ENCODE measurements around the gene MAG. TPM values are rescaled to one million over a fixed set of nuclear protein-coding genes. Genes with fewer than 3 reads are reported as not detected.
A peak's percentile ranks its signal among the peaks of the same experiment; 100 is the strongest.

MAG gene
- total and polyA plus RNA-seq, 2 of the 13 experiments (the other 11 are each of a cell fraction or from before 2014, with no cell fraction given) = 0.20 to 1.3 TPM

DNA sequence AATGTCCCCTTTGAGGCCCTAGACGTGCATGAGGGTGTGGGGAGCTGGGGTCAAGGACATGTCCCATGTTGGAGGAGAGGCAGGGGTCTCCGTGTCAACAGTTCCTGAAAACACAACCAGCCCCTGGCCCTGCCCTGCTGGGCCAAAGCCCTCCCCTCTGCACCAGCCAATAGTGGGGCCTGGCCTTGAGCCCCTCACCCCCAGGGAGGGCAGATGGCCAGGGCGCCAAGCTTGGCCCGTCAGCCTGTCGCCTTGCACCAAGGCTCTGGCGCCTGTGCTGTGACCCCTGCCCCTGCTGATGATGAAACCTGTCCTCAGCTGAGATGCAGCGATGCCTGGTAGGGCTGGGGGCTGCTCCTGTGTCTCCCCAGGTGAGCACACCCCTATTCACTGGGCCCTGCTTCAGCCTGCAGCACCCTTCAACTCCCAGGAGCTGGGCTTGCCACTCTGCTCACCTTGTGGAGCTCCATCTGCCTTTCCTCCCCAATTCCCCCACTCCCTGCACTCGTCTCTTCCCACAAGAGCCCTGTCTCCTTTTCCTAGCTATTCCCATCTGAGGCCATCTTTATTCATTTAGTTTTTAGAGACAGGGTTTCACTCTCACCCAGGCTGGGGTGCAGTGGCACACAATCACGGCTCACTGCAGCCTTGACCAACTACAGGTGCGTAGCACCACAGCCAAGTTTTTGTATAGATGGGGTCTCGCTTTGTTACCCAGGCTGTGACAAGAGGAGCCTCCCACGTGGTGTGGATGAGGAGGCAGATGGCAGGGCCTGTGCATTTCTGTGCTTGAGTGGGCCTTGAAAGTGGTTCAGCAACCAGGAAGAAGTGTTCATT is 11.8 kb upstream of the MAG start (continued):
- TF ChIP-seq, protein P1, sequence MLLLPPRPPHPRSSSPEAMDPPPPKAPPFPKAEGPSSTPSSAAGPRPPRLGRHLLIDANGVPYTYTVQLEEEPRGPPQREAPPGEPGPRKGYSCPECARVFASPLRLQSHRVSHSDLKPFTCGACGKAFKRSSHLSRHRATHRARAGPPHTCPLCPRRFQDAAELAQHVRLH (CRISPR knock-in tag; IDR thresholded peaks at IDR 0.05; ENCODE audit: borderline replicate concordance, low read depth) = peak; percentile 31; the same call in 1 of the 2 replicates
- TF ChIP-seq RBFOX2 (IDR thresholded peaks at IDR 0.05; ENCODE audit: low read depth, low read length) (peak; percentile 52; the same call in 1 of the 2 replicates), ZNF605 (CRISPR knock-in tag; IDR thresholded peaks at IDR 0.05) (no peak), SRSF9 (IDR thresholded peaks at IDR 0.05; ENCODE audit: borderline replicate concordance, insufficient read depth, low read depth, low read length, poor library complexity, severe bottlenecking) (no peak), ZNF547 (CRISPR knock-in tag; IDR thresholded peaks at IDR 0.05) (no peak), SMC3 (IDR thresholded peaks at IDR 0.05; ENCODE audit: low read length) (no peak), ZNF709 (CRISPR knock-in tag; IDR thresholded peaks at IDR 0.05) (no peak; the same call in 1 of the 2 replicates), ZNF614 (CRISPR knock-in tag; IDR thresholded peaks at IDR 0.05; ENCODE audit: borderline replicate concordance) (peak; percentile 29; the same call in 1 of the 2 replicates), SSRP1 (CRISPR knock-in tag; IDR thresholded peaks at IDR 0.05) (no peak), ATF7 (IDR thresholded peaks at IDR 0.05) (no peak), ATF7 (CRISPR knock-in tag; IDR thresholded peaks at IDR 0.05) (peak; percentile 70; the same call in 1 of the 2 replicates), XRCC5 (optimal IDR thresholded peaks at IDR 0.05; ENCODE audit: low read length) (no peak), ZNF567 (CRISPR knock-in tag; IDR thresholded peaks at IDR 0.05; ENCODE audit: borderline replicate concordance) (no peak), NONO (IDR thresholded peaks at IDR 0.05) (no peak), NONO (CRISPR knock-in tag; conservative IDR thresholded peaks at IDR 0.05) (peak; percentile 83), RXRA (CRISPR knock-in tag; IDR thresholded peaks at IDR 0.05) (peak; percentile 91)
- TF ChIP-seq, protein P2, sequence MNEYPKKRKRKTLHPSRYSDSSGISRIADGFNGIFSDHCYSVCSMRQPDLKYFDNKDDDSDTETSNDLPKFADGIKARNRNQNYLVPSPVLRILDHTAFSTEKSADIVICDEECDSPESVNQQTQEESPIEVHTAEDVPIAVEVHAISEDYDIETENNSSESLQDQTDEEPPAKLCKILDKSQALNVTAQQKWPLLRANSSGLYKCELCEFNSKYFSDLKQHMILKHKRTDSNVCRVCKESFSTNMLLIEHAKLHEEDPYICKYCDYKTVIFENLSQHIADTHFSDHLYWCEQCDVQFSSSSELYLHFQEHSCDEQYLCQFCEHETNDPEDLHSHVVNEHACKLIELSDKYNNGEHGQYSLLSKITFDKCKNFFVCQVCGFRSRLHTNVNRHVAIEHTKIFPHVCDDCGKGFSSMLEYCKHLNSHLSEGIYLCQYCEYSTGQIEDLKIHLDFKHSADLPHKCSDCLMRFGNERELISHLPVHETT (CRISPR knock-in tag; conservative IDR thresholded peaks at IDR 0.05) = 0 out of 2 replicates have a peak, but pooled peaks have one; percentile 20
- TF ChIP-seq, protein P3, sequence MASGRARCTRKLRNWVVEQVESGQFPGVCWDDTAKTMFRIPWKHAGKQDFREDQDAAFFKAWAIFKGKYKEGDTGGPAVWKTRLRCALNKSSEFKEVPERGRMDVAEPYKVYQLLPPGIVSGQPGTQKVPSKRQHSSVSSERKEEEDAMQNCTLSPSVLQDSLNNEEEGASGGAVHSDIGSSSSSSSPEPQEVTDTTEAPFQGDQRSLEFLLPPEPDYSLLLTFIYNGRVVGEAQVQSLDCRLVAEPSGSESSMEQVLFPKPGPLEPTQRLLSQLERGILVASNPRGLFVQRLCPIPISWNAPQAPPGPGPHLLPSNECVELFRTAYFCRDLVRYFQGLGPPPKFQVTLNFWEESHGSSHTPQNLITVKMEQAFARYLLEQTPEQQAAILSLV (CRISPR knock-in tag; IDR thresholded peaks at IDR 0.05; ENCODE audit: borderline replicate concordance) = no peak
- TF ChIP-seq, protein P4, sequence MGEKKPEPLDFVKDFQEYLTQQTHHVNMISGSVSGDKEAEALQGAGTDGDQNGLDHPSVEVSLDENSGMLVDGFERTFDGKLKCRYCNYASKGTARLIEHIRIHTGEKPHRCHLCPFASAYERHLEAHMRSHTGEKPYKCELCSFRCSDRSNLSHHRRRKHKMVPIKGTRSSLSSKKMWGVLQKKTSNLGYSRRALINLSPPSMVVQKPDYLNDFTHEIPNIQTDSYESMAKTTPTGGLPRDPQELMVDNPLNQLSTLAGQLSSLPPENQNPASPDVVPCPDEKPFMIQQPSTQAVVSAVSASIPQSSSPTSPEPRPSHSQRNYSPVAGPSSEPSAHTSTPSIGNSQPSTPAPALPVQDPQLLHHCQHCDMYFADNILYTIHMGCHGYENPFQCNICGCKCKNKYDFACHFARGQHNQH (CRISPR knock-in tag; IDR thresholded peaks at IDR 0.05) = peak; percentile 61; the same call in 1 of the 2 replicates
- TF ChIP-seq, protein P5, sequence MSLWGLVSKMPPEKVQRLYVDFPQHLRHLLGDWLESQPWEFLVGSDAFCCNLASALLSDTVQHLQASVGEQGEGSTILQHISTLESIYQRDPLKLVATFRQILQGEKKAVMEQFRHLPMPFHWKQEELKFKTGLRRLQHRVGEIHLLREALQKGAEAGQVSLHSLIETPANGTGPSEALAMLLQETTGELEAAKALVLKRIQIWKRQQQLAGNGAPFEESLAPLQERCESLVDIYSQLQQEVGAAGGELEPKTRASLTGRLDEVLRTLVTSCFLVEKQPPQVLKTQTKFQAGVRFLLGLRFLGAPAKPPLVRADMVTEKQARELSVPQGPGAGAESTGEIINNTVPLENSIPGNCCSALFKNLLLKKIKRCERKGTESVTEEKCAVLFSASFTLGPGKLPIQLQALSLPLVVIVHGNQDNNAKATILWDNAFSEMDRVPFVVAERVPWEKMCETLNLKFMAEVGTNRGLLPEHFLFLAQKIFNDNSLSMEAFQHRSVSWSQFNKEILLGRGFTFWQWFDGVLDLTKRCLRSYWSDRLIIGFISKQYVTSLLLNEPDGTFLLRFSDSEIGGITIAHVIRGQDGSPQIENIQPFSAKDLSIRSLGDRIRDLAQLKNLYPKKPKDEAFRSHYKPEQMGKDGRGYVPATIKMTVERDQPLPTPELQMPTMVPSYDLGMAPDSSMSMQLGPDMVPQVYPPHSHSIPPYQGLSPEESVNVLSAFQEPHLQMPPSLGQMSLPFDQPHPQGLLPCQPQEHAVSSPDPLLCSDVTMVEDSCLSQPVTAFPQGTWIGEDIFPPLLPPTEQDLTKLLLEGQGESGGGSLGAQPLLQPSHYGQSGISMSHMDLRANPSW (CRISPR knock-in tag; IDR thresholded peaks at IDR 0.05; ENCODE audit: borderline replicate concordance) = no peak
- TF ChIP-seq, protein P6, sequence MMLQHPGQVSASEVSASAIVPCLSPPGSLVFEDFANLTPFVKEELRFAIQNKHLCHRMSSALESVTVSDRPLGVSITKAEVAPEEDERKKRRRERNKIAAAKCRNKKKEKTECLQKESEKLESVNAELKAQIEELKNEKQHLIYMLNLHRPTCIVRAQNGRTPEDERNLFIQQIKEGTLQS (CRISPR knock-in tag; IDR thresholded peaks at IDR 0.05) = peak; percentile 95
- TF ChIP-seq, protein P7, sequence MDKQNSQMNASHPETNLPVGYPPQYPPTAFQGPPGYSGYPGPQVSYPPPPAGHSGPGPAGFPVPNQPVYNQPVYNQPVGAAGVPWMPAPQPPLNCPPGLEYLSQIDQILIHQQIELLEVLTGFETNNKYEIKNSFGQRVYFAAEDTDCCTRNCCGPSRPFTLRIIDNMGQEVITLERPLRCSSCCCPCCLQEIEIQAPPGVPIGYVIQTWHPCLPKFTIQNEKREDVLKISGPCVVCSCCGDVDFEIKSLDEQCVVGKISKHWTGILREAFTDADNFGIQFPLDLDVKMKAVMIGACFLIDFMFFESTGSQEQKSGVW (CRISPR knock-in tag; IDR thresholded peaks at IDR 0.05; ENCODE audit: borderline replicate concordance) = no peak
